ENCODE data around the gene KRT75. TPM values are rescaled to one million over a fixed set of nuclear protein-coding genes. Genes with fewer than 3 reads are reported as not detected.
A peak's percentile ranks its signal among the peaks of the same experiment; 100 is the strongest.

KRT75 gene
- total and polyA plus RNA-seq, 12 donors, result not detected

GRCh38 chr12:52395761-52396434 is 38.3 kb downstream of the KRT75 start:
- DNase-seq (no peak), ATAC-seq (no peak)
- WGBS, 2 donors, result 67 to 70% methylated on average over 20 of the region's 20 CpGs
- H3K4me1 ChIP-seq, result peaks cover 0 to 12% (median 0%) of the 10 kb centered on the region in 9 donors
- intact Hi-C loops (cut with DNase I), result no loop called here
- H3K9me3 ChIP-seq, result no peaks in the 10 kb centered on the region
- no peaks in the 10 kb centered on the region for H3K36me3 ChIP-seq
- no peak overlapping the region for H3K27ac ChIP-seq
- H3K4me3 ChIP-seq, result no peak overlapping the region
- peaks cover 0 to 52% (median 21%) of the 10 kb centered on the region in 7 donors for H3K27me3 ChIP-seq
- peak in 2 of 9 donors; percentile 15 to 23 for TF ChIP-seq CTCF (IDR thresholded peaks at IDR 0.05)

GRCh38 chr12:52394836-52395405 is 39.2 kb downstream of the KRT75 start:
- DNase-seq (no peak), ATAC-seq (no peak)
- Histone ChIP-seq H3K27me3 (peaks cover 0 to 45% (median 17%) of the 10 kb centered on the region in 7 donors), H3K4me3 (no peak overlapping the region), H3K27ac (no peak overlapping the region), H3K4me1 (peaks cover 0 to 12% (median 0%) of the 10 kb centered on the region in 9 donors), H3K9me3 (no peaks in the 10 kb centered on the region), H3K36me3 (no peaks in the 10 kb centered on the region)
- no peak for TF ChIP-seq CTCF (IDR thresholded peaks at IDR 0.05)
- WGBS, 2 donors, result 83 to 84% methylated on average over 13 of the region's 13 CpGs
- intact Hi-C loops (cut with DNase I), result no loop called here

GRCh38 chr12:52392465-52393007 is 41.6 kb downstream of the KRT75 start:
- Histone ChIP-seq H3K36me3 (no peaks in the 10 kb centered on the region), H3K27ac (no peak overlapping the region), H3K4me3 (no peak overlapping the region), H3K4me1 (peaks cover 0 to 12% (median 0%) of the 10 kb centered on the region in 9 donors), H3K27me3 (peaks cover 0 to 47% (median 9%) of the 10 kb centered on the region in 7 donors), H3K9me3 (no peaks in the 10 kb centered on the region)
- intact Hi-C loops (cut with DNase I), result no loop called here
- DNase-seq (no peak), ATAC-seq (no peak)
- 90 to 91% methylated on average over 7 of the region's 7 CpGs for WGBS, 2 donors
- TF ChIP-seq CTCF (IDR thresholded peaks at IDR 0.05), result no peak

- ATAC-seq (peak; percentile 73 to 96 (median 86)), DNase-seq (peak; percentile 68 to 77)
- Histone ChIP-seq H3K9me3 (no peaks in the 10 kb centered on the region), H3K36me3 (no peaks in the 10 kb centered on the region), H3K4me1 (peaks cover 0 to 12% (median 0%) of the 10 kb centered on the region in 9 donors), H3K4me3 (no peak overlapping the region), H3K27me3 (peaks cover 0 to 38% (median 8%) of the 10 kb centered on the region in 7 donors), H3K27ac (peak overlapping the region in 1 of 10 donors; percentile 3)
- intact Hi-C loops (cut with DNase I), result no loop called here
- TF ChIP-seq CTCF (IDR thresholded peaks at IDR 0.05), result no peak
- 15 to 22% methylated on average over 4 of the region's 4 CpGs for WGBS, 2 donors
These were observed 42.6 kb downstream of the KRT75 start for GRCh38 chr12:52391618-52392002.
